Activated effector memory CD4-positive, alpha-beta T cell treated with Interleukin-2 at 50 U/mL for 16 hours (primary cell): ENCODE measurements around the gene C1QL1.
"Not testable (repeated sequence)": the region's sequence is repeated elsewhere in the genome, so short reads cannot be mapped to it uniquely, and the experiment has no call there.

ENCODE experiments used
- DNase-seq: peaks from one replicate; pipeline ENCODE4 v3.0.0-alpha.2; 2020

C1QL1 gene

DNA sequence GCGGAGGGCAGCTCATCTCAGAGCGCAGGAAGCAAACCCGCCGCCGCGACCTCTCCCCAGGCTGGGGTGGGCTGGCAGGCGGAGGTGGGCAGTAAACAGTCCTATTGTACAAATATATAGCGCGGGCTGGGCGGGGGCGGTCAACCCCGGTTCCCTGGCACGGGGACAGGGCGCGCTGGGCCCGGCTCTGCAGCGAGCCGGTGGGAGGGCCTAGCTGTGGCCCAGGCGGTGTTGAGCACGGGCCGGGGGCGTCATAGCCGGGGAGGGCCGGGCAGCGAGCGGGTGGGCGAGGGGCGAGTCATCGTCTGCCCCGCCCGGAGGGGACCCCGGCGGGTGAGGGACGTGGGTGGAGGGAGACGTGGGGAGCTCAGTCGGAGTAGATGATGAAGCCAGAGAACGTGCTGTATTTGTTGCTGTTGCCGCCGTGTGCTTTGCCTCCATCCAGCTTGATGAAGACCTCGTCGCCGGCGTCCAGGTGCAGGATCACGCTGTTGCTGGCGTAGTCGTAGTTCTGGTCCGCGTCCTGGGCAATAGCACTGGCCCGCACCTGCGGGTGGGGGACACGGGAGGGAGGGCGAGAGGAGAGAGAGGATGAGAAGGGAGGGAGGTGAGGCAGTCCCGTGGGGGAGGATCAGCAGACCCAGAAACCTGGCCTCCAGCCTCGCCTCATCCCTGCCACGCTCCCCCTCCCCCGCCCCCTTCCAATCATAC is 8.1 kb downstream of the C1QL1 start:
- no peak for DNase-seq

DNA sequence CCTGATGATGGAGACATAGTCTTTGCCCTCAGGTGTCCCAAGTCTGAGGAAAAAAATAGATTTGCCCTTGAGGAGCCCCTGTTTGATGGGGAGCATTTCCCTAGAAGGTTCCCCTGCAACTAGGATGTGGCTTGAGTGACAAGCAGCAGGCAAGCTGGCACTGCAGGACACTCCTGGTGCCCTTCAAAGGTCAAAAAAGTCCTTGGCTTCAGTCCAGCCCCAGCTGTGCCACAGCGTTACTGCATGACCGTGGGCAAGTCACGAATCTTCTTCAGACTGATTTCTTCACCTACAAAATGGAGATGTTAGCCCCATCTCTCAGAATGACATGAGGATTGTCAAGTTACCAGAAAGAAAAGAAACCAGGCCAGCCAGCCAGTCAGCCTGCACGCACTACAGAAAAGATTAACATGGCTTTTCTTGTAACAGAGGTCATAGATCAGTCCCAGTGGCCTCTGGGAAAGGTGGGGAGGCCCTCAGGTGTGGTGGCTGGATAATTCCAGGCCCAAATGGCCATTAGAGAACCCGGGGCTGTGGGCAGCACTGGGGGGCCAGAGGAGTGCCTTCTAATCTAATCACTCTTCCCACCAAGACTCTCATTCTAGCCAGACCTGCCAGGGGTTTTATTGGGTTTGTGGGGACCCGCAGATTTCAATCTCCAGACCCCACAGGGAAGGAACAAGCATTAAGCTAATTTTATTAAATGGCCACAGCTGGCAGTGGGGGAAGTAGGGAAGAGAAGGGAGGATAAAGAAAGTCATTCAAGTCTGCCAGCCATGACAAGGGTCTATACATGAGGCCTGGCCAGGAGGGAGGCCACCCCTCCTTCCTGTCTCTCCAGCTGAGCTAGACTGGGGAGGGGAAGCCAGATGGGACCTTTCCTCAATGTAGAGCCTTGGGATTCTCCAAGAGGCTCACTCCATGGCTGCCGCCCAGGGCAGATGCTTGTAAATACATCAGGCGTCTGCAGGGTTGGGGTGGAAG is 10.8 kb downstream of the C1QL1 start:
- no peak for DNase-seq

DNA sequence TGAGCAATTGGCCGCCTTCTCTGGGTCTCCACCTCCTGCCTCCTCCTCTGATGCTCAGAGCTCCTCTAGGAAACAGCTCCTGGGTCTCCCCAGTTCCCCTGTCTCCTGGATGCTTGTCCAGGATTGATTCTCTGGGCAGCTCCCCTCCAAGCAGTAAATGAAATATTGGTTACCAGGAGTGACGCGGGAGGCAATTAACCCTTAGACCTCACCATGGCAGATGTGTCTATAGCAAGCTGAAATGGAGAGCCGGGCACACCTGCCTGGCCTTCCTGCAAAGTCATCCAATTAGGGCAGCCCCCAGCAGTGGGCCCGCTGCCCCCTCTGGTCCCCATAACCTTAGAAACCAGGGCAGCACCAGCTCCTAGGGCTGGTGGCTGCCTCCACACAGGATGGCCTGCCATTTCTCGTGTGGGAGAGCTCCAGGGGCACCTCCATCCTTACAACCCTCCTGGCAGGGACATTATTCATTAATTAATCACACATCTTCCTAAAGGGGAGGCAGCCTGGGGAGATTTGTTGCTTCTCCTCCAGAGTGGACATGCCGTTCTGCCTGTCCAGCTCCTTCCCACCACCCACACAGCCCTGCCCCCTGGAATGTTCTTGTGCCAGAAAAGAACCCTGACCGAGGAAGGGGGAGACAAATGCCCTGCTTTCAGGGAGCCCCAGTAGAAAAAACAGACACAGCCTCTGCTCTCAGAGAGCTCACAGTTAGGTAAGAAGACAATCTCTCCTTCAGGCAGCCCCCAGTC is 12.3 kb downstream of the C1QL1 start:
- DNase-seq, result no peak

DNA sequence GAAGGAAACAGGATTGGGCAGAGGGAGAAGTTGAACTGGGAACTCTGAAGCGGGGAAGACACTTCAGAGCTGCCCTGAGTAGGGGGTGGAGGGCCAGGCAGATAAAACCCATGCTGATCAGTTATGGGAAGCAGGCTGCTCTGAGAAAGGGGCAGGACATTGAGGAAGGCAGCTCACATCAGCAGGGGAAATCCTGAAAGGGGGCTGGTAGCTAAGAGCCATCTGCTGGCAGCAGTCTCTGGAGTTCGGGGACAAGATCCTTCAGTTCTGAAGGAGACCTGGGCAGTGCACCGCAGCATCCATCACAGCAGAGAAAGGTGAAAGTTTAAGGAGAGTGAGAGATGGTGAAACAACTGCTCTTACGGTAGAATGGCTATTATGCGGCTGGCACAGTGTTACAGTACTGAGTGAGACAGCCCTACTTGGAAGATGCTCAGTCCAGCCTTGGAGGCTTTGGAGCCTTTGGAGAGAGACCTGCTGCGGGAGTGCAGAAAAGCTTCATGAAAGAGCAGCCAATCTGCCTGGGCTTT is 15.1 kb downstream of the C1QL1 start:
- no peak for DNase-seq

- no peak for DNase-seq
Measured at GRCh38 chr17:44948315-44948795, 19.7 kb downstream of the C1QL1 start.

- peak; percentile 81 for DNase-seq
Measured at GRCh38 chr17:44947461-44948314, 20.4 kb downstream of the C1QL1 start, which contains the start of gene KIF18B. KIF18B (minus strand) TSS chr17:44947773; CDS start chr17:44936344, 11,429 bp downstream.

- DNase-seq, result not testable (repeated sequence)
Measured at GRCh38 chr17:44945652-44946051, 22.5 kb downstream of the C1QL1 start.

DNA sequence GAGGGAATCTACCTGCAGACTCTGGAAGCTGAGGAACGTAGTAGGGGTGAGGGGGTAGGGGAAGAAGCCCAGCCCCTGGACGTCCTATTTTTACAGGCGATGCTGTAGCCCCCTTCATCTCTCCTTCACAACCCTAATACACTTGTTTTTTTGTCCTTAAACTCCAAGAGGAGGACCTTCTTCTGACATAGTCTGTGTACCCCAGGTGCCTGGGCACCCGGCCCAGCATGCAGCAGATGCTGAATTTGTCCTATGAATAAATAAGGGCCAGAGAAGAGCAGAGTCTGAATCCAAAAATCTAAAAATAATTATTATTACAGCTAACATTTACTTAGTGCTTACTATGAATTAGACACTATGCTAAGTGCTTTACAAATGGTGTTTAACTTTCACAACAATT is 25.6 kb downstream of the C1QL1 start:
- no peak for DNase-seq

GRCh38 chr17:44941712-44942331 is 26.3 kb downstream of the C1QL1 start:
- DNase-seq, result no peak

GRCh38 chr17:44940768-44941167 is 27.3 kb downstream of the C1QL1 start:
- DNase-seq, result no peak

DNA sequence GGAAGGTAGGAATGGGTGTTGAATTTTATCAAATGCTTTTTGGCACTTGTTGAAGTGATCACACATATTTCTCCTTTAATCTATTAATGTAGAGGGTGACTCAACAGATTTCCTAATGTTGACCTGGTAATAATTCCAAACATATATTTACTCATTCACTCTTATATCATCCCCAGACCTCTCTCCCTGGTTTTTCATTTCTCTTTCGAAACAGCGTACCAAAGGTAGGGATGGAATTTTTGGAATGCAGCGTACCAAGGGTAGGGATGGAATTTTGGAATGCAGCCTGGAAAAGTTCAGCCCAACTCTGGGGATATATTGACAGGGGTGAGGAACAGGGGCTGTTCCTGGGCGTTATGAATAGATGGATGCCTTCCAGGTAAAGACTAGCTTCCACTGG is 27.8 kb downstream of the C1QL1 start:
- no peak for DNase-seq

DNA sequence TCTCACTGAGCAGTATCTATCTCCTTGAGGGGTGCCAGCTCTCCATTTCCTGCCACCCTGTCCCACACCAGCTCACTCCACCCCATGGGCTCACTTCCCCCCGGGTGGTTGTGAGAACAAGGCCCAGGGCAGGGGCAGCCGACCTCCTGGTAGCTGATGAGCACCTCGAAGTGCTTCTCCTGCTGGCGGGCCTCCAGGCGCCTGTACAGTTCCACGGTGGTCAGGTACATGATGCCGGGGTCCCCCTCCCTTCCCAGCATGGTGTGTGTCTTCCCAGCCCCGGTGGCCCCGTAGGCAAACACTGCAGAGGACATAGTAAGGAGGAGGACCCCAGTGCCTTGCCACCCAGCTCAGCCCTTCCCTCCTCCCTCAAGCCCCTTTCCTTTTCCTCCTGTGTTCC is 33.0 kb downstream of the C1QL1 start:
- no peak for DNase-seq

GRCh38 chr17:44934745-44935105 is 33.4 kb downstream of the C1QL1 start:
- DNase-seq, result no peak

DNA sequence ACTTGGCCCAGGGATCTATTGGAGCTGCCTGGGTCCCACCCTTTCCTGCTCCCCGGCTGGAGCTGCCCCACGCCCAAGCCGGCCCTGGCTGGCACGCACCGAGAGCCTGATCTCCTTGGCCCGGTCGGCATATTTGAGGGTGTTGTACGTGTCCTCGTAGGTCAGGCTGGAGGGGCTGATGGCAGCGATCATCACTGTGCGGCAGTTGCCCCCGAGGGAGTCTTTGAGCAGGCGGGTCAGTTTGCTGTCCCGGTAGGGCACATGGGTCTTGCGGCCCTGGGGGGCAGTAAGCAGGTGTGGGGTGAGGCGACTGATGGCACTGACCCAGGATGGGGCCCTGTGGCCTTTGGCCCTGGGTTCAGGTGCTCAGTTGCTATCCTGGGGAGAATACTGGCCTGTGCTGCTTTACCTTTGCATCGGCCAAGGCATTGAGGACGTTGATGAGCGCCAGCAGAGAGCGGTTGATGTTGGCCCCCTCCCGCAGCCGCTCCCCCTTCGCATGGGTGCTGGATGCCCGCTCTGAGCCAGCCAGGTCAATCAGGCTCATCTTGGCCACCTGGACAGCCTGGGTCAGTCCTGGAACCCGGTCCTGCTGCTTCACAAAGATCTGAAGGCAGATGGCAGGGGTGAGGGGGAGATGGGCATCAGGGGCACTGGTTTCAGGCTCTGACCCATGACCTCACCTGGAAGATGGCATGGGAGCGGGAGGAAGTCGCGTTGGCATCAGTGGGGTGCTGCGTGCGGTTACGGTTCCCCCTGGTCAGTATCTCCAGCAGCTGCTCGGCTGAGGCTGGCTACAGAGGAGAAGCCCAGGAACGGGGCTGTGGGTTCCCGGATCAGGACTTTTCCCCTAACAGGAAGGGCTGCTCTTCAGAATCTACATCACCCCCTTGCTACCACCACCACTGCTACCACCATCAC is 34.0 kb downstream of the C1QL1 start:
- DNase-seq, result no peak

- no peak for DNase-seq
Measured at GRCh38 chr17:44932787-44933097, 35.4 kb downstream of the C1QL1 start.

DNA sequence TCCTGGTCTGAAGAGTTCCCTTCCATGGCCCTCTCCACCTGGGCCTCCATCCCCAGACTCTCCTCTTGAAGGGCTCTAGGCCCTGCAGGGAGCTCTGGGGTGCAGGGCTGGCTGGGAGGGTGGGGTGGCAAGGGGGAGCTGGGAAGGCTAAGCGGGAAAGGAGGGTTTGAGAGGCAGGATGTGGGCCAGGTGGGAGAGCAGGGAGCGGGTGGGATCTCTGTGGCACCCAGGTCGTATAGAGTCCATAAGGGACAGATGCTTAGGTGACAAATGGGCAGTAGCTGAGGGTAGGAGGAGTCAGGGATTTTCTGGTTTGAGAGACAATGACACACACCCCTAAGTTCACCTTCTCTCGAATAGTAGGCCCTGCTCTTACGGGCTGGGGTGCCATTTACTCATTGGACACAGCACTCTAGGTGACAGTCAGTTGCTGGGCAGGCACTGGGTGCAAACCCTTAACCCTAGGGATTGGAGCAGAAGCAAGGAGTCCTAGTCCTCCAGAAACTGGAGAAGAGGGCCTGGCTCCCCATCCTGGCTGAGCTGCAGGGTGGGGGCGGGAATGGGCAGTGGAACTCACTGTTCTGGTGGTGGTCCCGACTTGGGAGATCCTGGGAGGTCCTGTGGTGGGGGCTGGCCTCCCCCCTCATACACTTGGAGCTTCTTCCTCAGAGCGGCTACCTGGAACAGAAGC is 35.9 kb downstream of the C1QL1 start:
- no peak for DNase-seq

DNA sequence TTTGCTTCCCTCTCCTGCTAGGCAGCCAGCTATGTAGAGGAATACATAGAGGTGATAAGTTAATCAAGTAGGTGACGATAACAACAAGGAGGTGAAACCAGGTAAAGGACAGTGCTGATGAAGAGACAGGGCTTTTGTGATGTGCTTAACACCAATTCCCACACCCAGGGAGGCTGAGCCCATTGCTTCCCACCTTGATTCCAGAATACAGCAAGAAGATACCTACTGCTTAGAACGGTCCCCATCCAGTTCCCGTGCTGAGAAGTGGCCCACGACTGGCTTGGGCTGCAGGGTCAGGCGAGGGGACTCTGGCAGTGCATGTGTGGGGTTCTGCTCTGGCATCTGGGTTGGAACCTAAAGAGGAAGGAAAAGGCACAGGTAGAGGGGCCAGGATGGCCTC is 36.7 kb downstream of the C1QL1 start:
- DNase-seq, result no peak

- DNase-seq, result no peak
Measured at GRCh38 chr17:44930667-44931066, 37.4 kb downstream of the C1QL1 start.

DNA sequence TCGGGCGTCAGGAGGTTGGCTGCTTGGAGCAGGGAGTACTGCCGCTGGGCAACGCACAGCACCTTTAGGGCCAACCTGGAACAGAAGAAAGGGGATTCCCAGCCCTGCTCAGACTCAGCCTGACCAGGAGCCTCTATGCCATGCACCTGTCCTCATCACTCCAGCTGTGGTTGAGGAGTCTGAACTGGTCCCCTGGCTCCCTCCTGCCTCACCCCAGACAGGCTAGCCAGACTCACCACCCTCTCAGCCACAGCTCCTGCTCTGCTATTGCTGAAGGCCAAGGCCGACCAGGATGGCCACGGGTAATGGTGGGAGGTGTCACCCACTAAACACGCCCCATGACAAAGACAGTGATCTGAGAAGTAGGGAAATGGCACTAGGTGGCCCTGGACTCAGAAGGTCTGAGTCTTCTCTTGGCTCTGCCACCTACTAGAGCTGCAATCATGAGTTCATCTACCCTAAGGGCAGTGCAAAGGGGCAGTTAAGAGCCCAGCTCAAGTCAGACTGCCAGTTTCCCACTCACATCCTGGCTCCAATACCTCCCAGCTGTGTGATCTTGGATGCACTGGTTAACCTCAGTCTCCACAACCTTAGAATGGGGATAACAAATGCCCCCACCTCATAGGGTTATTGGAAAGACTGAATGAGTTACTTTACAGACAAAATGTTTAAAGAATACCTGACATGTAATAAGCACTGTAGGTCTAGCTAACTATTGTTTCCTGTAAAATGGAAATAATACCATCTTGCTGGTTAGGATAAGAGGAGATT is 39.0 kb downstream of the C1QL1 start:
- no peak for DNase-seq
